HG03060 (cell line): ENCODE measurements around the gene PASK.
"Not testable (repeated sequence)": the region's sequence is repeated elsewhere in the genome, so short reads cannot be mapped to it uniquely, and the experiment has no call there.

Source experiments
- ATAC-seq: cut with Tn5 transposase; IDR thresholded peaks from one replicate; pipeline ENCODE4 v1.9.1; 2021; ENCODE audit warnings: low read depth, moderate number of reproducible peaks; ENCODE audit not compliant: unreplicated experiment

Gene PASK

DNA sequence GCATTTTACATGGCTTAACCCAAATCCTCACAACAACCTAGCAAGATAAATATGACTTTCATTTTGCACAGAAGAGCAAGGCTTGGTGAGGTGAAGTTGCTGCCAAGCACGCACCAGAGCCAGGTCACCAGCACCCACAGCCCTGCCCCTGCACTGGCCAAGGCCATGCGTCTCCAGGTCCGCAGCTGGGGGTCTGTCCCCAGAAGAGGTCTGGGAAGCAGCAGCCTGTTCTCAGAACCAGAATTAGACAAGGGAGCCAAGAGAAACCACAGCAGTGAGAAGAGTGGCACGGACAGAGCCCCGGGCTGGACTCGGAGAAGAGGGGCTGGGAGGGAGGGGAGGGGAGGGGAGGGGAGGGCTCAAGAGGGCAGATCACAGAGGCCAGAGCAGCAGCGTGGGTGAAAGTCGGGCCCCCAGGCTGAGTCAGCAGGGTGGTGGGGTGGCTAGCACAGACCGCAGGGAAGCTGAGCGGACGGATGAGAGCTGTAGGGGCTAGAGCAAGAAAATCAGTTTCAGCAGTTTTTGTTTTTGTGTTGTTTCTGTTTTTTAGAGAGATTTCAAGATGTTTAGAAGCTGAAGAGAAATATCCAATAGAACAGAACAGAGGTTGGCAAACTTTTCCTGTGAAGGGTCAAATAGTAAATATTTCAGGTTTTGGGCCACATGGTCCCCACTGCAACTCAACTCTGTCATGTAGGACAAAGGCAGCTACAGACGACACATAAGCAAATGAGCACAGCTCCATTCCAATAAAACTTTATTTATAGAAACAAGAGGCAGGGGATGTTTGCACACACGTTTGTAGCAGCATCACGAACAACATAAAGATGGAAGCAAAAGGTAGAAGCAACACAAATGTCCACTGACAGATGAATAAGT is 39.8 kb downstream of the PASK start:
- no peak for ATAC-seq

DNA sequence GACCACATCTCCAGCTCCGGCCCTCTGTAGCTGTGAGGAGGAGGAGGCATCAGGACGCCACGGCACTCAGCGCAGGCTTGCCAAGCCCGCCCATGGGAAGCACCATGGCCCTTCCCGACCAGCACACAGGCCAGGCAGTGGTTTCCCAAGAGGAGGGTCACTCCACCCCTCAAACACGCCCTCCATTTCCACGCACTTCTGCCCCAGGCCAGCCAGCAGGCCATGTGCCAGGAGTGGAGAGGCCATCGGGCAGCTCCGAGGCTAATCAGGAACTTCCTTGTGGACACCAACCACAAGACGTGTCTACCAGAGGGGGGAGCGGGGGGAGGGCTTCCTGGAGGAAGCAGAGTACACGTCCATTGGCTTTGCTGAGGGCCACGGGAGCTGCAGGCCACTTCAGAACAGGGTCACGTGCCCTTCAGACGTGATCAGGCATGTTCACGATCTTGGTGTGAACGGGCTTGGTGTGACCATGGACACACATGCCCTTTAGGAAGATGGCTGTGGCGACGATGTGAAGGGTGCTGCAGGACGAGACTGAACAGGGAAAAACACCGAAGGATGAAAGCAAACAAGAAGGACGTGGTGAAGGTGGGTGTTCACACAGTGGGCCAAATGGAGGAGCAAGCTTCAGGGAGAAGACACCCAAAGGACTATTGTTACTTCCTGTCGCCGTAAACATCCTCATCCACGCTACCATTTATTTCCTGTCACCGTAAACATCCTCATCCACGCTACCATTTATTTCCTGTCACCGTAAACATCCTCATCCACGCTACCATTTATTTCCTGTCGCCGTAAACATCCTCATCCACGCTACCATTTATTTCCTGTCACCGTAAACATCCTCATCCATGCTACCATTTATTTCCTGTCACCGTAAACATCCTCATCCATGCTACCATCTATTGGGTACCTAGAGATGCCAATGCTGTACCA is 40.7 kb downstream of the PASK start:
- ATAC-seq, result no peak

DNA sequence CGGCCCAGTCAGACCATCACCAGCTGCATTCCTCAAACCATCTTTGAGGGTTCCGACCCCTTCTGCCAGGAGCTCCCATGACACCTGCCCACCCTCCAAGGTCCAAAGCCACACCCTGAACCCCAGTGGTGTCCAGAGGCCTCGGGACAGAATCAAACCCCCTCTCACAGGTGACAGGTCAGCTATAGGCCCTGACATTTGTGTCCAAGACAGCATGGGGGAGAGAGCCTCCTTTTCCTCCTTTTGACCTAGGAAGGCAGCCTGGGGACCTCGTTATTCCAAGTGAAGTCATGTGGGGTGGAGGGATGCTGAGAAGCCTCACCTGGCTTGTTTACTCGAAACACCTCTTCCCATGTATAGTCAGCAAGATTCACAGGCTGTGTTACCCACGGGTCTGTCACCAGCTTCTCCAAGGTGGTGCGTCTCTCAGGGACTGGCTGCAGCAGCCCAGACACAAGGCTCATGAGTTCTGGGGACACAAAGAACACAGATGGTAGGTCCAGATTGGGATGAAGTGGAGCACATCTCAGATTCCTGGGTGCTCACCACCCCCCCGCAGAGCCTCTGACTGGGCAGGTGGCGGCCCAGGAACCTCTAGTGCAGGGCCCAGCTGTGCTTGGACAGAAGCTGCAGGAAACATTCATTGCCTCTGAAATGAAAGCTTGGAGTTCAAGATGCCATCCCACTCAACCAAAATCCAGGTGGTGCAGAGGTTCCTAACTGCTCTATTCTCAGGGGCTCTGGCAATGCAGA is 42.1 kb downstream of the PASK start:
- no peak for ATAC-seq

DNA sequence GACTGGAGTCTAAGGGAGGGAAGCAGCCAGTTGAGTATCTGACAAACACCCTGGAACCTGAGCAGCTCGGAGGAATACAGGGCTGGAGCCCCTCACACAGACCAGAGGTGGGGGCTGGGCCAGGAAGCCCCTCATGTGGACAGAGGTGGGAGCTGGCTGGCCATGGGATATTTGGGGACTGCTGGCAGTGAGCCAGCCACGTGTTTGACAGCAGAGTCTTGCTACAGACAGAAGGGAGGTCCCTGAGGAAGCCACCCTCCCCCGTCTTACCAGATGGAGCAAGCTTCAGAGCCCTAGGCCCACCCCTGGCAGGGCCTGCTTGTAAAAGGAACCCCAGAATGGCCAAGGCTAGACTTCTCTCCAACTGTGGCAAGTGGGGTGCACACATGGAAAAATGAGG is 43.6 kb downstream of the PASK start:
- ATAC-seq, result no peak

DNA sequence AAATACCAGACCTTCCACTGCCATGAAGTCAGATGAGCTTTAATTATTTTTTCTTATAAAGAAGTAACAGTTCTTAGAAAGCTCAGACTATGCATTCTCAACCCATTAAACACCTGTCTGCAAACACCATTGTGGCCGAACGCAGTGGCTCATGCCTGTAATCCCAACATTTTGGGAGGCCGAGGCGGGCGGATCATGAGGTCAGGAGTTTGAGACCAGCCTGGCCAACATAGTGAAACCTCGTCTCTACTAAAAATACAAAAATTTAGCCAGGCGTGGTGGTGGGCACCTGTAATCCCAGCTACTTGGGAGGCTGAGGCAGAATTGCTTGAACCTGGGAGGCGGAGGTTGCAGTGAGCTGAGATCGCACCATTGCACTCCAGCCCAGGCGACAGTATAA is 44.7 kb downstream of the PASK start:
- ATAC-seq, result not testable (repeated sequence)

DNA sequence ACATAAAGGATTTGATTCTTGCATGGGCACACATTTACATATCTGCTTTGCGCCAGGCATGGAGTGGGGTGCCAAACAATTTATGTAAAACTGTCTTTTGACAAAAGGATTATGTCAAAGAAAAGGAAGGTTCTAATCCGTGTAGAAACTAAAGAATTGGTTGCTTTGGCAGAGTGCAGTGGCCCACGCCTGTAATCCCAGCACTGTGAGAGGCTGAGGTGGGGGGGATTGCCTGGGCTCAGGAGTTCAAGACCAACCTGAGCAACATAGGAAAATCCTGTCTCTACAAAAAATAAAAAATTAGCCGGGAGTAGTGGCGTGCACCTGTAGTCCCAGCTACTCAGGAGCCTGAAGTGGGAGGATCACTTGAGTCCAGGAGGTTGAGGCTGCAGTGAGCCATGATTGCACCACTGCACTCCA is 46.1 kb downstream of the PASK start:
- no peak for ATAC-seq

DNA sequence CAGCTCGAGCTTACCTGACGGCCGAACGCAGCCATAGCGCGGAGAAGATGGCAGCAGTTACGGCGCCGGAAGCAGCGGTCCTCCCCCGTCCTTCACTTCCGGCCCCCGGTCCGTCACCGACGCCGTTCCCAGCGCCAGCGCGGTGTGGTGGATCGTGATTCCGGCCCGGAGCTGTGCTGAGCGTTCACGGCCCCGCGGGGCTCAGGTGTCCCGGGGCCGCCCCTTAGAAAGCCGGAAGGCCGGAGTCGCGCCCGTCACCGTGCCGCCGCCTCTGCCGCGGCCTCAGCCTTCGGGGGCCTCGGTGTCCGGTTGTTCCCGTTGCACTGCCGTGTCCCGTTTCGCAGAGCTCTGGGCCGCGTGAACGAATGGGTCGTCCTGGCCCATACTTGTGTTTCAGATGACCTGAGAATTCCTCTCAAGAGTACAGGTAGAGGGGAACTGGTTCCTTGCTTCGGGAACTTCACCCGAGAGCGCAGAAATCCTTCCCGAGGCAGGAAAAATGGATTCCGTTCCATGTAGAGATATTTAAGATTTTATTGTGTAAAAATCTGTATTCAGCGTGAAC is 47.0 kb downstream of the PASK start, which contains the start of gene MTERF4:
Gene MTERF4, minus strand, starts transcription at position 49 of the 565 bp plus-strand sequence. Its CDS starts 14 bp downstream, at position 35.
- no peak for ATAC-seq

DNA sequence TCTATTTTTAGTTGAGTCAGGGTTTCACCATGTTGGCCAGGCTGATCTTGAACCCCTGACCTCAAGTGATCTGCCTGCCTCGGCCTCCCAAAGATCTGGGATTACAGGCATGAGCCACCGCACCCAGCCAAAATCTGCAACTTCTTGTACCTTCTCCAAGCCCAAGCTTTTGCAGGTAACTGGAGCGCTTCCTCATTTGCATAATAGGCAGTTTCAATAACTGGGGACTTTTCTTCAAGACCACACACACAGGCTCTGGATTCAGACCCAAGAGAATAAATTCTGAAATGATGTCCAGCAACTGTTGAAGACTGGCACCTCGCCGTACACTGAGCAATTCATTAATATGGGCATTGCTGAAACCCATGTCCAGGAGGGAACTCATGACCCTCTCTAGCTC is 50.0 kb downstream of the PASK start:
- ATAC-seq, result no peak

DNA sequence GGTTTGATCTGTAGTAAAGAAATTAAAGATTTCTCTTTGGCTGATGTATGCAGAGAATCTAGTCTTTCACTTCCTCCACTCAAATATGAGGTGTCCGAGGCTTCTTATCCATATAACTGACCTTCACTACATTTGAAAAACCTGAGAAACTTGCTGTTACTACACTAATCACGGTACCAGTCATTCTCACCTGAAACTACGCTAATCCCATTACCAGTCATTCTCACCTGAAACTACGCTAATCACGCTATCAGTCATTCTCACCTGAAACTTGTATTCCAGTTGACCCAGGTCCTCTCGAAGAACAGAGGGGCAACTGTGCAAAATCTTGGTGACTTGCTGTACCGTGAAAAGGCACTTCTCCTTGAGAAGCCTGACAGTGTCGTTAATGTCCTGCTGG is 52.3 kb downstream of the PASK start:
- peak; percentile 39 for ATAC-seq

DNA sequence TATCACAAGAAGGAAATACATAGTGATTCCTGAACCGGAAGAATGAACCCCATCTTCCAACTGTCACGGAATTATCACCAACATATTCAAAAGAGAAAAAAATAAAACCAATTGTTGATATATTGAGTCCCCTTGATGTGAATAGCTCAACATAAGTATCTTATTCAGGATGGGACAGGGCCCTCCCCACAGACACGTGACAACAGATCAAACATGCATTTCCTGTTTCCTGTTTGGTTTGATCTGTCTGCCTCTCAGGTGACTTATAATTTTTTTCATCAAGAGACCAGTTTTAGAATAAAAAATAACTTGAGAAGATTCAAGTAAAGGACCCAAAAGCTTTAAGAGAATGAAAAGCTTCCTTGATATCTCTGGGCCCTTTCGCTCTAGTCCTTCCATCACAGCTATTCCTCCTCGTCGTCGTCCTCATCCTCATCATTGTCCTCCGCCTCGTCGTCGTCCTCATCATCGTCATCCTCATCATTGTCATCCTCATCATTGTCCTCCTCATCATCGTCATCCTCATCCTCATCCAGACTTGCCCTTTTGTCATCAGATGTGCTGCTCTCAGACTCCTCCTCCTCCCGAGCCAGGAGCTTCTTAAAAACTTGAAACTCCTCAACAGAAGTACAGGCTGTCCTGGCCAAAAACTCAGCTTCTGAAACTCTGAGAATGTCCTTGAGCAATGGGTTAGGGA is 53.5 kb downstream of the PASK start:
- ATAC-seq, result no peak

DNA sequence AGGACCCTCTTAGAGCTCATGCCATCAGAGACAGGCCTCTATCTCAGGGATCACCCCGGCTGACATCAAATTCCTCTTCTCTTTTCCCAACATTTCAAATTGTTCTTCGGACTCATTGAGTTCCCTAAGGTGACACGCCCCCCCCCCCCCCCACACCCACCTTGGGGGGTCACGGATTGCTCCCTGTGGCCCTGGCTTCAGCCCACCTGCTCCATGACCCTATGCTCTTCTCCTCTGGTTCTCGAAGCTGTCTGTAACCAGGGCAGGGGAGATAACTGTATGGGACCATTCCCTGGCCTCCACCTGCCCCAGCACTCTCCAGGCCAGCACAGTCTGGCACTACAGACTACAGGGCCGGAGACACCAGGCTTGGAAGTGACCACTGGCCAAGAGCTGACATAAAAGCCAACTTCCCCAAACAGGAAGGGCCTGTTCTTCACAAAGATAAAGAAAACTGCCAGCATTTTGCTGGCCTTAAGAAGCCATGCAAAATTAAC is 54.3 kb downstream of the PASK start:
- ATAC-seq, result no peak

DNA sequence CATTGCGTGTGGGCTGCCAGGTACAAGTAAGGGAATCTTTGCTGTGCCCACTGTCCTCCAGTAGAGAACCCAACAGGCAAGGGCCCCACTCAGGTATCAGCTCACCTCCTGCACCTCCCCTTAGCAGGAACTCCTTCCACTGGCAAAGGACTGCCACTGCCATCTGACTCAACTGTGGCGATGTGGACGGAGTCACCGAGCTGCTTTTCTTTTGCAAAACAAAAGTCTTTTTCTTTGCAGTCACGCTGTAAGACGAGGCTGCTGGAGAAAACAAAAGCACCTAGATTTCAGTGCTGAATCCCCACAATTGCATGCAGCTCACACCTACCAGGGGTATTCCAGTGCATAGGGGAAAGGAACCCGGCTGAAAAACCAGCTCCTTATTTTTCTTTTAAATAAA is 55.1 kb downstream of the PASK start:
- no peak for ATAC-seq

DNA sequence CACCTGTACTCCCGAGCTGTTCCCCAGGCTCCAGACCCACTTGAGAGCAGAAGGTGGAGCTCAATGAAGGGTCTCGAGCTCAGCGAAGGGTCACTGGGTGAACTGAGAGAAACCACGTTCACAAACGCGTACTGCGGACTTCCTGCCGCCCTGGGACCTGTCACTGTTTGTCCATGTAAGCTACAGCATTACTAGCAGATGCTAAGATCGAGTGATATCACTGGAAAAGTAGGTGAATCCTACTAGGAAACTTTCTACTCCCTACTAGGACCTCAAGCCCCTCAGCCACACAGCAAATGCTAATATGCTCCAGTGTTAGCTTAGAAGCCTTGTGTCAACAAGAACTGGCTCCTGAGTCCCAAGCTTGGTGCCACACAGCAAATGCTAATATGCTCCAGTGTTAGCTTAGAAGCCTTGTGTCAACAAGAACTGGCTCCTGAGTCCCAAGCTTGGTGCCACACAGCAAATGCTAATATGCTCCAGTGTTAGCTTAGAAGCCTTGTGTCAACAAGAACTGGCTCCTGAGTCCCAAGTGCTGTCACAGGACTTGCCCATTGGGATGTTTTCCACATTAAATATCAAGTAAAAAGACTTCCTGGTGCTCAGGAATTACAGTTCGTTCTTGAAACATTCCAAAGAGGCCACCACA is 56.0 kb downstream of the PASK start:
- ATAC-seq, result not testable (repeated sequence)

DNA sequence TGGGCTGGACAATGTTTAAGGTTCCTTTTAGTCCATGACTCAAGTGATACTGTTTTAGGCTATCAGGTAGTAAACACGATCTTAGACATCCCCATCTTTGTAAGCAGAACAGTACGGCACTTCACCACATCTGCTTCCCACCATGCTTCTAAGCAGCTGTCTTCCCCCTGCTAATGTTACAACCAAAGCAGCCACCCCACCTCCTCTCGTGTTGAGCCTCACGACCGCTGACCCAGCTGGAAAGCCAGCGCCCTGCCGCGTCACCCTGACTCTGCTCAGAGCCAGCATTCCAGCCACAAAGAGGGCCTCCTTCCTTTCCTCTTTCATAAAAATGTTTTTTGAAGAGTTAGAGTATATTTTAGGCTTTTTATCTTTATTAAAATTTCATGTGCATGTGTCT is 56.6 kb downstream of the PASK start:
- ATAC-seq, result no peak

DNA sequence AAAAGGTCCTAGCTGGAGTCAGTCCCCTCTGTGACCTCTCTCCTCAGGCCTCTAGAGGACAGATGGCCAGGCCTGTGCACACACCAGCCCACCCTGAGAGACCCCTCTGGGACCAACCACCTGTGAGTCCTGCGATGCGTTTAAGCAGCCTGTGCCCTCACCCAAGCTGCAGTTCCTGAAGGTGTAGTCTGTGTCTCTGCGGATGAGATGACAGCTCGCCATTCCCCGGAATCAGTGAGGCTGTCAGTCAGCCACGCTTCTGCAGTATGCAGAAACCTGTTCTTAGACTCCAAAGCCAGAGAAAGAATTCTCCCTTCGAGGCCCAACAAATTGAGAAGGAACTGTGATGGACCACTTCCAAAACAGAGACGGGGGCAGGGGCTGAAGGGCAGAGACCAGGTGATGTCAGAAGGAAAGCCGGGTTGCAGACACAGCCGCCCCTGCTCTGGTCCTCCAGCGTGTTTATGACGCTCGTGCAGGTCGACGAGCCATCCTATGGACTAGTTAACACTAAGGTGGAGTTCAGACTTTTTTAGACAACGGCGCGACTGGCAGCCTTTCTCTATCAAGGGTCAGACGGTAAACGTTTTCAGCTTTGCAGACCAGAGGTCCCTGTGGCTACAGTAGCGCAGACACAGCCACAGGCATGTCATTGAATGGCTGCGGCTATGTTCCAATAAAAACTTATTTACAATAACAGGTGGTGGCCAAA is 57.4 kb downstream of the PASK start:
- no peak for ATAC-seq

DNA sequence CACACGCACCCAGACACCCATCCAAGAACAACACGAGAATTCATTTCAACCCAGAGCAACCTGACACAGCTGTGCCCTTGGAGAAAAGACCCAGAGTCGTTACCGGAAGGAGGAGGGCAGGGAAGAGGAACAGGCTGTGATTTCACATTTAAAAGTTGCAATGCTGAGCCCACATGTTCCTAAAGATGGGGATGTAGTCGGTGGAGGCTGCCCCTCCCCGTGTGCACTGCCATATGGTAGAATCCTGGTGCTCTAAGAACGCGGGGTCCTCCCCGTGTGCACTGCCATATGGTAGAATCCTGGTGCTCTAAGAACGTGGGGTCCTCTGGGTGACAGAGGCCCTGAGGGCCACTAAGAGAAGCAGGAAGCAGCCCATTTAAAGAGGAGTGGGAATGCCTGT is 58.1 kb downstream of the PASK start:
- no peak for ATAC-seq

DNA sequence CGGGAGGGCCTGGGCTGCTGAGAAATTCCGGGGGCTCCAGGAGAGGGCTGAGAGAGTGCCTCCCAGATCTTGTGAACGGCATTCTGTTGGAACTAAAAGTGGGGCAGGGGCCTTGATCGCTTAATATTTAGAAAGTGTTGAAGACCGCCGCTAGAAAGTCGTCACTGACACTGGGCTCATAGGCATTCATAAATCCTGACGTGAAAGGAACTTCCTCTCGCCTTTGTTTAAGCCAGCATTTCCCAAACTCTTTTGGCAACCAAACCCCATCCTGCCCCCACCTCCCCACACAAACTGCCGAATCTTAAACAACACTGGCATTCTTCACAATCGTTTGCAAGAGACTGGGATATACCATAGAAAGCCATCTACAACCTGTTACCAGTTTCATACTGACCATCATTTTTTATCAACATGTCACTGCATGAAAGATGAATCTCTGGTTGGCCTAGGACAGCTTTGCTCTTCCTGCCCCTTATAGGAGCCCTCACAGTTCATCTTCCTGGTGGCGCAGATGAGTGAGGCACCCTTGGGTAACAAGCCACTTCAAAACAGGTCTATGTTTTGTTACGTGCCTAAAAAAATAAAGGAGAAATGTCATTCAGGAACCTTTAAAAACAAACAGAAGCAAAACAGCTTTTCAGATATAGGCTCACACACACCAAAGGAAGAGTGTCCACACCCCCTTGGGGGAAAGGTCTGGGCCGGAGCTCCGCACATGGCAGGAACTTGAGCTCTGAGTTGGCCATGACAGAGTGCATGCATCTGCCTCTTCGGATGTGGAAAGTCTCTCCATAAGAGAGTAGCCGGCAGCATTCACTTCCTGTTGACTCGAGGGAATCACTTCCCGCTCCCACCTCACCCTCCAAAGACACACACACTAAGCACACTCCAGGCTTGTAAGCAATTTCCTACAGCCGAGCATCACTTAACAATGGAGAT is 60.2 kb downstream of the PASK start:
- no peak for ATAC-seq
